Activated T-cell treated with anti-CD3 and anti-CD28 coated beads for 4 hours (primary cell): Measurements from ENCODE around the gene TJP3.

Experiments
- DNase-seq: peaks from one replicate; pipeline ENCODE4 v3.0.0-alpha.2; 2020

TJP3 gene

DNA sequence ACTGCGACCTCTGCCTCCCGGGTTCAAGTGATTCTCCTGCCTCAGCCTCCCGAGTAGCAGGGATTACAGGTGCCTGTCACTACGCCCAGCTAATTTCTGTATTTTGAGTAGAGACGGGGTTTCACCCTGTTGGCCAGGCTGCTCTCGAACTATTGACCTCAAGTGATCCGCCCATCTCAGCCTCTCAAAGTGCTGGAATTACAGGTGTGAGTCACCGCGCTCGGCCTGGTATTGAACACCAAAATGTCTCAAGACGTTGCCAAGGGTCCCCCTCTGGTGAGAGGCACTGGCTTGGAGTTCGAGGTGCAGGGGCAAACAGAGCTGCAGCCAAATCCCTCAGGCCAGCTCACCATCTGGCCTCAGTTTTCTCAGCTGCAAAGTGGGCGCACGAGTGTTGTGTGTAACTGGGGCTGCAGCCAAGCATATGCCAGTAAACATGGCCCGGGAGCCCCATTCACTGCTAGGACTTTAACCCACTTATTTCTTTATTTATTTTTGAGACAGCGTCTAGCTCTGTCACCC is 8.0 kb downstream of the TJP3 start:
- no peak for DNase-seq

DNA sequence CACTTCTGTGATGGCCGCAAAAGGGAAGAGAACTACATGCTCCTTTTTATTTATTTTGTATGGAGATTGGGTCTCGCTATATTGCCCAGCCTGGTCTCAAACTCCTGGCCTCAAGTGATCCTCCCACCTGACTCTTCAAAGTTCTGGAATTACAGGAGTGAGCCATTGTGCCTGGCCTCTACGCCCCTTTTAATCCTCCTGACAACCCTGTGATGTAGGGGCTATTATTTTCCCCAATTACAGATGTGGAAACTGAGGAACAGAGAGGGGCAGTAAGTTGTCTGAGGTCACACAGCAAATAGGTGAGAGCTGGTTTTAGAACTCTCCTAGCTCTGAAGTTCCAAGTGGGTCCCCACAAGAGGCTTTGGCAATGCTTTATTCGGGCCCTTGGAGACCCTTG is 11.7 kb downstream of the TJP3 start:
- DNase-seq: no peak

DNA sequence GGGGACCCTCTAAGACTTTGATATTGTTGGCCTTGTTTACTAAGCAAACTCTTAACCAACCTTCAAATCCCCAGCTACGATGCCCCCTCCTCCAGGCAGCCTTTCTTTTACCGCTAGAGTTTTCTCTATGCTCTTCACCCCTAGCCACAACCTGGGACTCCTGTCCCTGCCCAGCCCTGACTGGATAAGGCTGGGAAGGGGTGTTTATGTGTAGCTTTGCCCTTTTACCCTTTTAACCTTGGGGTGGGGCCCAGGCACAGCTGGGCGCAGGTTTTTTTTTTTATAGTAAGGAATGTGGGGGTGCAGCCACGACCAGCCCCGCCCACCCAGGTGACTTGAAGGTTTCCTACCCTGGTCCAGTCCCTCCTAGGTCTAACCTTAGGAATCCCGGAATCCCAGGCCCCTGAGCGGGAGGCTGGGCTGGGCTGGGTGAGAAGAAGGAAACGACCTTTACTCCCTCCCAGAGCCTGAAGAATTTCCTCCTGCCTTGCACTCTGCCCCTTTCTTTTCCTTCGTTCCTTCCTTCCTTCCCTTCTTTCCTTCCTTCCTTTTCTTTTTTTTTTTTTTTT is 12.2 kb downstream of the TJP3 start:
- DNase-seq: no peak

DNA sequence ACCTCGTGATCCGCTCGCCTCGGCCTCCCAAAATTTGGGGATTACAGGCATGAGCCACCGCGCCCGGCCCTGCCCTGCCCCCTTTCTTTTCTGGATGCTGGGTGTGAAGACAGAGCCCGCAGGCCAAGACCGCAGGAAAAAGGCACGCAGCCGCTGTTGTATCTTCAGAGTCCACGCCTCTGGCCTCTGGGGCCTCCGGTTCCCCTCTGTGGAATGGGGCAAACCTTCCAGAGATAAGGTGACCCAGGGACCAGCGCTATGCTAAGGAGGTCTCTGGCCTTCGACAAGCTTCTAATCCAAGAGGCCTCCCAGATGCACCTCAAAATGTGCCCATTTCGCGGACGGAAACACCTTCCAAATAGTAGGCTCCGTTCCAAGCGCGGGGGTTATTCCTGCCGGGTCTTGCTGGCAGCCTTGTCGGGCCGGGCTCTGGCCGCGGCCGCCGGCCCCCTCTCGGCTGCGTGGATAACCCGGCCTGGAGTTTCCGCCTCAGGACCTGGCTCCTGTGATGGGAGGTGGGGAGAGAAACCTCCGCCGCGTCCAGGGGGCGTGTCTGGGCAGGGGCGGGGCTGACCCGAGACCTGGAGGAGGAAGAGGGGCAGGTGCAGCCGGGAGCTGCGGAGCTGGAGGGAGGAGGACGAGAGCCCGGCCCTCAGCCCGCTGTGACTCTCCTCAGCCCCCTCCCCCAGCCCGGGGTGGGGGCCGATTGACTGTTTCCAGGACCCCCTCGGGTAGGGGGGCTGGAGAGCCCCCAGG is 13.1 kb downstream of the TJP3 start:
- peak; percentile 76 for DNase-seq

DNA sequence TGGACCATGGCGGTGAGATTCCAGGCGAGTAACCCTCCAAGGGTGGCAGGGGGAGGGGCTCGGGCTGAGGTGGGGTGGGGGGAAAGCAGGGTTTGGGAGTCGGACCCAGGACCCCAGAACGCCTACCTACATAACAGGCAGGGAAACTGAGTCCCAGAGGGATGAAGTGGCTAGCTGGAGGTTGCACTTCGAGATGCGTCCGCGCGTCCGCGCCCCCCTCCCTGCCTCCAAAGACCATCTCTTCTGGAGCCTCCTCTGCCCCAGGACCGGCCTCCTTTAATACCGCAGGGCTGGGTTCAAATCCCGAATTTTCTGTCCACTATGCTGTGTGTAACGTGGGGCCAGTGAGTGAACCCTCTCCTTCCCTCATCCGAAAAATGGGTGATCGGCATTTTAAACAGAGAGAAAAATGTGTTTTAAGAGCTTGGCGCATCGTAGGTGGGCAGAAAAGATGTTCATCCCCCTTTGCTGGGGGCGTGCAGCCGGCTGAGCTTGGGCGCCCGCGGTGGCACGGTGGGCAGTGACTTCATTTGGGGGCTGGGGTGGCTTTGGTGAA is 13.8 kb downstream of the TJP3 start:
- DNase-seq: no peak

DNA sequence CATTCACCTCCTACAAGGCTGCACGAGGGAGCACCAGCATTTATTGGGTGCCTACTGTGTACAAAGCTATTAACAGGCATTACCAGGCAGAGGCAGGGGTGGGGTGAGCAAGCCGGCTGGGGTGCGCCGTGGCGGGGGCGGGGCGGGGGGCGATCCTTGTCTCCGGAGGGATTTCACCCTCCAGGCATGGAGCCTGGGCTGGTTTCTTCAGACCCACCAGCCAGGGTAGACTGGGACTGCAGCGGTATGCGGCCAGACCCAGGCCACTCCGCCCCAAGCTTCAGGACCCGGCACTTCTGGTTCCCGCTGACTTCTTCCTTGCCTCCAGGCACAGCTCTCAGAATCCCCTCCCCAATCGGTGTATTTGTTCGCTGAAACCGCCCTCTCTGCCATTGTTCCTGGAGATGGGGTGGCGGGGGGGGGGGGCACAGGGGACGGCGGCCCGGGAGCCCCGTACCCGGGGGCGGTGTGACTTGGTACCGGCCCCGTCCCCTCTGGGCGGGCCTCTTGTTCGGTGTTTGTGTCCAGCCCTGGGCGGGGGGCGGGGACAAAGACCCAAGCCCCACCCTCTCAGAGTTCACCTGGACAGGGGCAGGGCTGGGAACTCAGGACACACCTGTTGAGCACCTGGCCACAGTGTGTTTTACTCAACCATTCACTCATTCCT is 14.4 kb downstream of the TJP3 start:
- no peak for DNase-seq

DNA sequence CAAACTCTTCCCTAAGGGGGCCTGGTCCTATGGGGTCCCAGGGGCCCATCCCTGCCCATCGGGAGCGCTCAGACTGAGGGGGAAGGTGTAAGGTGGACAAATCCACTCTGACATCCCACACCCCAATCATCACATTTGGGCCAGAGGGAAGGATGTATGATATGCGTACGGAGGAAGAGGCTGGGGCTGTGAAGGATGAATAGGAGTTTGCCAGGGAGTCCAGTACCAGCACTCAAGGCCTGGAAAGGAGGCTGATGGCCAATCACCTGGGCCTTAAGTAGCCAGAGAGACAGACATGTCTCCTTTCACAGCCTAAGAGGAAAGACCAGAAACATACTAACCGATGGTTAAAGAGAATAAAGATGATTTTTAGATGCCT is 14.9 kb downstream of the TJP3 start:
- no peak for DNase-seq

DNA sequence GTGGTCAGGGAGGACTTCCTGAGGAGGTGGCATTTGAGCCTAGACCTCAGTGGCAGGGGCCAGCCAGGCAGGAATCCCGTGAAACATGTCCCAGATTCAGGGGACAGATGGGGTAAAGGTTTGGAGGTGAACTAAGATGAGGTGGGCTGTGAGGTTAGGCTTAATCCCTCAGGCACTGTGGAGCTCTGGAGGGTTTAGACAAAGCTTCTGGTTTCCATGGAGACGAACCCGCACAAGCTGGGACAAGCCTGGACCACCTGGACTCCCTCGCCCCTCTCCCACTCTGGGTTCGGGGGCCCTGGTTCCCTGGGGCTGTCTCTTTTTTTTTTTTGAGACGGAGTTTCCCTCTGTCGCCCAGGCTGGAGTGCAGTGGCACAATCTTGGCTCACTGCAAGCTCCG is 15.7 kb downstream of the TJP3 start:
- DNase-seq: no peak

DNA sequence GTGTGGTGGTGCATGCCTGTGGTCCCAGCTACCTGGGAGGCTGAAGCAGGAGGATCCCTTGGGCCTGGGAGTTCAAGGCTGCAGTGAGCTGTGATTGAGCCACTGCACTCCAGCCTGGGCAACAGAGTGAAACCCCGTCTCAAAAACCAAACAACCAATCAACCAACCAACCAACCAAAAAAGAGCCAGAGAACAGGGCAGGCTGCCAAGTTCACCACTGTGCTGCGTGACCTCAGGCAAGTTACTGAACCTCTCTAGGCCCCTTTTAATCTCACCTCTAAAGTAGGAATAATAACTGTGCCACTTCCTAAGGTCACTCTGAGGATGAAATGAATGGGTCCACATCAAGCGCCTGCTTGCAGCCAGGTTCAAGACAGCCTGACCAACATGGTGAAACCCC is 16.9 kb downstream of the TJP3 start:
- no peak for DNase-seq

DNA sequence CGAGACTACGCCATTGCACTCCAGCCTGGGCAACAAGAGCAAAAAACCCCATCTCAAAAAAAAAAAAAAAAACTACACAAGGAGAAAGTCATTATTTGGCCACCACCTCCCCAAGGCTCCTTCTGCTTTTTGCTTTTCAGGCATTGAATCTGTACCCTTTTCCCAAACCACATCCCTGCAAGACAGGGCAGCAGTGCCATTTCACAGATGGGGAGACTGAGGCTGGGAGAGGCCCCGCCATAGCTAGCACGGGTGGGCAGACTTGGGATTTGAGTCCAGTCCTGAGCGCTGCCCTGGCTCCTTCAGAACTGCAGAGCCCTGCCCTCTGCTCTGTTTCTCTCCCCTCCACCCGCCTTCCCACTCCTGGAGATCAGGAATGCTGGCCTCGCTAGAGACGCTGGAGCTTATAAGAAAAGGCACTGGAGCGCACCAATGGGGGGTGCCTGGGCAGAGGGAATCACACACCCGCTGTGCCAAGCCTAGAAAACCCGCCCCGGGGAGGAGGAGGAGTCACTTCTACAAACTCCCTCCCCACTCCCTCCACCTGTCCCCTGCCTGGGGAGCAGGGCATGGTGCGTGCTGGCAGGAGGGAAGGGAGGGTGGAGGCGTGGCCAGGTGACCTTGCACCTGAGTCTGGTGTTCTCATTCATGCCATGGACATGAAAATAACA is 17.6 kb downstream of the TJP3 start:
- DNase-seq: no peak

DNA sequence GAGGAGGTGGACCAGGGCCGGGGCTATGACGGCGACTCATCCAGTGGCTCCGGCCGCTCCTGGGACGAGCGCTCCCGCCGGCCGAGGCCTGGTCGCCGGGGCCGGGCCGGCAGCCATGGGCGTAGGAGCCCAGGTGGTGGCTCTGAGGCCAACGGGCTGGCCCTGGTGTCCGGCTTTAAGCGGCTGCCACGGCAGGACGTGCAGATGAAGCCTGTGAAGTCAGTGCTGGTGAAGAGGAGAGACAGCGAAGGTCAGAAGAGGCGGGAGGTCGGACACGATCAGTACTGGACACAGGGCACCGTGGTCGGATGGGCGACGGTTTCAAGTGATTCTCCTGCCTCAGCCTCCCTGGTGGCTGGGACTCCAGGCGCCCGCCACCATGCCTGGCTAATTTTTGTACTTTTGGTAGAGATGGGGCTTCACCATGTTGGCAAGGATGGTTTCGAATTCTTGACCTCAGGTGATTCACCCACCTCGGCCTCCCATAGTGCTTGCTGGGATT is 22.3 kb downstream of the TJP3 start:
- no peak for DNase-seq

DNA sequence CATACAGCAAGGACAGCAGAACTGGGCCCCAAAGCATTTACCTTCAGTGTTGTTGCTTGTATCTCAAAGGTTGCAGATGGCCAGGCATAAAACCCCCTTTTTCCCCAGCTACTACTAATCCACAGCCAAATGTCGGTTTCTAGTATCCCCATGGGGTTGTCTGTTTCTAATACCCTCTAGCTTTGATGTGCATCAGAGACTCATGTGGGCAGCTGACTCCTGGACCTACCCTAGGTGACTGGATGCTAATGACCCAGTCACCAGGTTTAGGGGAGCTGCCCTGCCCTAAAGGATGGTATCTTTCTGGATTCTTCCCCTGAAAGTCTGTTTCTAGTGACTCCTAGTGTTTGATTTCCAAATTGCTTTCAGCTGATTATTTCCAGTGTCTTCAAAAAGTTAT is 23.9 kb downstream of the TJP3 start:
- DNase-seq: no peak

DNA sequence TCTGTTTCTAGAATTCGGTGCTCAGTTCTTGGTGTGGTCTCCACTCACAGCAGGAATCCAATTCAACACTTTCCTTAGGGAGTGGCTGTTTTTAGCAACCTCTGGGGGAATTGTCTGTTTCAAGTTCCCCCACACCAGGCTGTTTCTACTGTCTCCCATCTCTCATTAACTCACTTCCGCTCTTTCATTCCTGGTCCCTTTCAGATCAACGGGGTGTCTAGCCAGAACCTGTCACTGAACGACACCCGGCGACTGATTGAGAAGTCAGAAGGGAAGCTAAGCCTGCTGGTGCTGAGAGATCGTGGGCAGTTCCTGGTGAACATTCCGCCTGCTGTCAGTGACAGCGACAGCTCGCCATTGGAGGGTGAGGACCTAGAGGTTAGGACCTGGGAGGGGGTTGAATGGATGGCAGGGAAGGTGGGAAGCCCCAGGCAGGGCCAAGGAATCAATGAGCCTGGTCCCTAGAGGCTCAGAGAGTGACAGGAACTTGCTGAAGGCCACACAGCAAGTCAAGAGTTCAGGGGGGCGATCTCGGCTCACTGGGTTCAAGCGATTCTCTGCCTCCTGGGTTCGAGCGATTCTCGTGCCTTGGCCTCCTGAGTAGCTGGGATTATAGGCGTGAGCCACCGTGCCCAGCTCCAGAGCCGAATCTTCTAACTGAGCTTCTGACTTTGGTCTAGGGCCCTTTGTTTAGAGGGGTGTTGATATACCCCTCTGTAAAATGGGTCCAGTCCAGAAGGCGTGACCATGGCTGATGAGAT is 25.5 kb downstream of the TJP3 start:
- DNase-seq: no peak

DNA sequence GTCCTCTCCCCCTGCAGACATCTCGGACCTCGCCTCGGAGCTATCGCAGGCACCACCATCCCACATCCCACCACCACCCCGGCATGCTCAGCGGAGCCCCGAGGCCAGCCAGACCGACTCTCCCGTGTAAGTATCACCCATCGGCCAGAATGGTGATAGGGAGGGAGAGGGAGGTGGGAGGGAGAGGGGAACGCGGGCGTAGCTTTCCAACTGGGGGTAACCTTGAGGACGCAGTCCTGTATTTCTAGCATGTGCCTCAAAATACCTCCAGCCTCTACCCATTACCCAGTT is 26.1 kb downstream of the TJP3 start:
- DNase-seq: no peak

DNA sequence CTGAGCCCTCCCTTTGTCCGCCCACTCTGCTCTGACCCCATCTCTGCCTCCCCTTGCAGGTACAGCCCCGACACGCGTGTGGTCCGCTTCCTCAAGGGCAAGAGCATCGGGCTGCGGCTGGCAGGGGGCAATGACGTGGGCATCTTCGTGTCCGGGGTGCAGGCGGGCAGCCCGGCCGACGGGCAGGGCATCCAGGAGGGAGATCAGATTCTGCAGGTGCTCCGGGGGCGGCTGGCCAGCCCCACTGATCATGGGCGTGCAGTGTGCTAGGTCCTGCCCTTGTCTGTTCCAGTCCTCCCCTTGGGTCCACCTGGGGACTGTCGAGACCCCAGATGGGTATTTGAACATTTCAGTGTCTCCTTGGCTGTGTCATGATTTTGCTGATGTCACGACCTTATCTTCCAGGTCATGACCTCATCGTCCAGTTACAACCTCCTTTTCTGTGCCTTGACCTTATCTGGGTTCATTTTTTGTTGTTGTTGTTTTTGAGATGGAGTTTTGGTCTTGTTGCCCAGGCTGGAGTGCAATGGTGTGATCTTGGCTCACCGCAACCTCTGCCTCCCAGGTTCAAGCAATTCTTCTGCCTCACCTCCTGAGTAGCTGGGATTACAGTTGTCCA is 28.0 kb downstream of the TJP3 start:
- no peak for DNase-seq

DNA sequence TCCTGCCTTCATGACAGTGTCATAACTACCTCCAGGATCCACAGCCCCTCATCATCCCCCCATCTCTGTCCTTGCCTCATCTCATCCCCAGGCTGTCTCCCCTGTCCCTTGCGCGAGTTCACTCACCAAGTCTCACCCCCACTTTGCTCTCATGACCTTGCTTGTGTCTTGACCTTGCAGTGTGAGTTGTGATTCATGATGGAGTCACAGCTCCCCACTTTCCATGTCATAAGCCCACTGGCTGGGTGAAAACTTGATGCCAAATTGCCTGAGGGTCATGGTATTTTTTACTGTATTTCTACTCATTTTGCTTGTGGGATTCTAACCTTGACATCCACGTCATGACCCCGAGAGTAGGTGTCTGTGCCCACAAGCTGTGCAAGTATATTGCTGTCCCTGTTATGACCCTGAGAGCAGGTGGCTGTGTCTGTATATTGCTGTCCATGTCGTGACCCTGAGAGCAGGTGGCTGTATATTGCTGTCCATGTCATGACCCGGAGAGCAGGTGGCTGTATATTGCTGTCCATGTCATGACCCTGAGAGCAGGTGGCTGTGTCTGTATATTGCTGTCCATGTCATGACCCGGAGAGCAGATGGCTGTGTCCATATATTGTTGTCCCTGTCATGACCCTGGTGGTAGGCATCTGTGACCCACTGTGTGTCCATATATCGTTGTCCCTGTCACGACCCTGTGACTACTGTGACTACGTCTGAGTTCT is 29.5 kb downstream of the TJP3 start:
- DNase-seq: no peak

DNA sequence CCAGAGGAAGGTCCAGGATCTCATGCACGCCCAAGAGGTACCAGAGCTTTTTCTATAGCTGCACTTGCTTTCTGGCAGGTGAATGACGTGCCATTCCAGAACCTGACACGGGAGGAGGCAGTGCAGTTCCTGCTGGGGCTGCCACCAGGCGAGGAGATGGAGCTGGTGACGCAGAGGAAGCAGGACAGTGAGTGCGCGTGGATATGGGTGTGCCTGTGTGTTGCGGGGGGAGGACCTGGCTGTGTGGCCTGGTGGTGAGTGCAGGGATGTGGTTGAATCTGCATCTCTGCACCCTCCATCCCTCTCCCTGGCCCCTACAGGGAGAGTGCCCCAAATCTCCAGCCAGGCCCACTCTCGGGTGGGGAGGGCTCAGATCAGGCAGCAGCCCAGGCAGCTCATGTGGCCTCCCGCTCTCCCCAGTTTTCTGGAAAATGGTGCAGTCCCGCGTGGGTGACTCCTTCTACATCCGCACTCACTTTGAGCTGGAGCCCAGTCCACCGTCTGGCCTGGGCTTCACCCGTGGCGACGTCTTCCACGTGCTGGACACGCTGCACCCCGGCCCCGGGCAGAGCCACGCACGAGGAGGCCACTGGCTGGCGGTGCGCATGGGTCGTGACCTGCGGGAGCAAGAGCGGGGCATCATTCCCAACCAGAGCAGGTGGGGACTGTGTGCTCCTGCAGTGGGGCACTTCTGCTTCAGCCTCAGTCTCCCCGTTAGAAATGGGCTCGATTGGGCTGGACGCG is 30.5 kb downstream of the TJP3 start:
- no peak for DNase-seq

DNA sequence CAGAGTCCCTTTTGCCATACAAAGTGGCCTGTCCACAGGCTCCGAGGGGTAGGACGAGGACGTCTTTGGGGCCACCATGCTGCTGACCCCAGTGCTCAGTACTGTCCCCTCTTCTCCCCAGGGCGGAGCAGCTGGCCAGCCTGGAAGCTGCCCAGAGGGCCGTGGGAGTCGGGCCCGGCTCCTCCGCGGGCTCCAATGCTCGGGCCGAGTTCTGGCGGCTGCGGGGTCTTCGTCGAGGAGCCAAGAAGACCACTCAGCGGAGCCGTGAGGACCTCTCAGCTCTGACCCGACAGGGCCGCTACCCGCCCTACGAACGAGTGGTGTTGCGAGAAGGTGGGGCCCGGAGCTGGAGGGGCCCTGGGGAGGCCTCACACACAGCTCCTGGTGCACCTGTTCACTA is 32.2 kb downstream of the TJP3 start:
- no peak for DNase-seq

DNA sequence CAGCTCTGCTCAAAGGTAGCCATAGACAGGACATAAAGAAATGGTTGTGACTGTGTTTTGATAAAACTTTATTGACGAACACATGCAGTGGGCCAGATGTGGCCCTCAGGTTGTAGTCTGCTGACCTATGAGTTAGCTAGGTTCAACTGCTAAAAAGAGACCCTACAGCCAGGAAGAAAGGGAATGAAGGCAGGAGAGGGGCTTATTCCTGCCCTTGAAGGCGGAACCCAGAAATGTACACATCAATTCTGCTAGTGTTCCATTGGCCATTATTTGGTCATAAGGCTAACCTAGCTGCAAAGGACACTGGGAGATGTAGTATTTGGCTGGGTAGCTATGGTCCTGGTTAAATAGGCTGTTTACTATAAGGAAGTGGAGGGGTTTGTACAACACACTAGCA is 35.3 kb downstream of the TJP3 start:
- no peak for DNase-seq

DNA sequence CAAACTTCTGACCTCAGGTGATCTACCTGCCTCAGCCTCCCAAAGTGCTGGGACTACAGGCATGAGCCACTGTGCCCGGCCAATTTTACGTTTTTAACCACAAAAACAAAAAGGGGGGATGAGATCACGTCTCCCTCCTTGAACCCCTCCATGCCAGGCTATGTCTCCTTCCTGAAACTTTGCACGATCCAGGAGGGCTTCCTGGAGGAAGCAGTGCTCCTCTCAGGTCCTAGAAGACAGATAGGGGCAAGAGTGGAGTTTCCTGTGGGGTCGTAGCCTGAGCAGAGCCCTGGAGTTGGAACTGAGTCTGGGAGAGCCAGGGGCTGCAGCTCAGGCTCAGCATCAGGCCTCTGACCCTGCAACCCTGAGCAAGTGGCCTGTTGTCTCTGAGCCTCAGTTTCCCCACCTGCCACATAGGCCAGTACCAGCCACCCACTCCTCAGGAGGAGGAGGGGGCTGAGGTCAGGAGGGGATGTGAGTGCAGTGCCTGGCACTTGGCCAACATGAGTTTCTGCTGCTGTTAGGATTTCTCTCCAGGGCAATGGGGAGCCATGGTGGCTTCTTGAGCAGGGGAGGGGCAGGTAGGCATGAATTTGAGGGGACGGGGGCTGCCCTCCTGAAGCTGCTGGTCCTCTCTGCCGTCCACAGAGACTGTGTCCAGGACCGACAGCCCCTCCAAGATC is 37.3 kb downstream of the TJP3 start:
- DNase-seq: no peak
